ENCODE measurements around the gene ZNF496. TPM values are rescaled to one million over a fixed set of nuclear protein-coding genes. Genes with fewer than 3 reads are reported as not detected.

The ZNF496 gene
- total and polyA plus RNA-seq, 2 of the 13 experiments (the other 11 are each of a cell fraction or from before 2014, with no cell fraction given): 14.8 to 18.6 TPM

GRCh38 chr1:247332215-247332622, 552 bp upstream of the ZNF496 start (continued):
- TF ChIP-seq, protein P1, sequence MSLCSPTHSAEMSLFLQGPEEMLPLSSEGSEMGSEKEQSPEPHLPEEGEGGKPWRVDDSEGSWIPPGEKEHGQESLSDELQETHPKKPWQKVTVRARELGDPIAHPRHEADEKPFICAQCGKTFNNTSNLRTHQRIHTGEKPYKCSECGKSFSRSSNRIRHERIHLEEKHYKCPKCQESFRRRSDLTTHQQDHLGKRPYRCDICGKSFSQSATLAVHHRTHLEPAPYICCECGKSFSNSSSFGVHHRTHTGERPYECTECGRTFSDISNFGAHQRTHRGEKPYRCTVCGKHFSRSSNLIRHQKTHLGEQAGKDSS (CRISPR knock-in tag; IDR thresholded peaks at IDR 0.05; ENCODE audit: borderline replicate concordance, low read depth): no peak
- TF ChIP-seq FOXK2 (IDR thresholded peaks at IDR 0.05) (no peak), CCAR2 (optimal IDR thresholded peaks at IDR 0.05; ENCODE audit: low read depth, low read length) (no peak), ZMYM2 (CRISPR knock-in tag; IDR thresholded peaks at IDR 0.05) (no peak), ZNF83 (CRISPR knock-in tag; IDR thresholded peaks at IDR 0.05; ENCODE audit: borderline replicate concordance) (no peak), SRSF4 (IDR thresholded peaks at IDR 0.05; ENCODE audit: low read depth, low read length, poor library complexity, severe bottlenecking) (no peak), ZSCAN20 (CRISPR knock-in tag; IDR thresholded peaks at IDR 0.05; ENCODE audit: borderline replicate concordance) (no peak; the same call in 1 of the 2 replicates), ZNF446 (CRISPR knock-in tag; IDR thresholded peaks at IDR 0.05) (peak; percentile 88; the same call in 1 of the 2 replicates), ZNF484 (CRISPR knock-in tag; IDR thresholded peaks at IDR 0.05; ENCODE audit: borderline replicate concordance, low read depth) (no peak), ZNF280D (CRISPR knock-in tag; IDR thresholded peaks at IDR 0.05) (no peak), TFDP2 (CRISPR knock-in tag; IDR thresholded peaks at IDR 0.05) (peak; percentile 53; the same call in 1 of the 2 replicates), ZNF724P (CRISPR knock-in tag; IDR thresholded peaks at IDR 0.05; ENCODE audit: borderline replicate concordance) (peak; percentile 79; the same call in 1 of the 2 replicates), SPEN (CRISPR knock-in tag; IDR thresholded peaks at IDR 0.05; ENCODE audit: low read depth) (no peak), ZBTB14 (CRISPR knock-in tag; IDR thresholded peaks at IDR 0.05) (no peak)
- TF ChIP-seq, protein P2, sequence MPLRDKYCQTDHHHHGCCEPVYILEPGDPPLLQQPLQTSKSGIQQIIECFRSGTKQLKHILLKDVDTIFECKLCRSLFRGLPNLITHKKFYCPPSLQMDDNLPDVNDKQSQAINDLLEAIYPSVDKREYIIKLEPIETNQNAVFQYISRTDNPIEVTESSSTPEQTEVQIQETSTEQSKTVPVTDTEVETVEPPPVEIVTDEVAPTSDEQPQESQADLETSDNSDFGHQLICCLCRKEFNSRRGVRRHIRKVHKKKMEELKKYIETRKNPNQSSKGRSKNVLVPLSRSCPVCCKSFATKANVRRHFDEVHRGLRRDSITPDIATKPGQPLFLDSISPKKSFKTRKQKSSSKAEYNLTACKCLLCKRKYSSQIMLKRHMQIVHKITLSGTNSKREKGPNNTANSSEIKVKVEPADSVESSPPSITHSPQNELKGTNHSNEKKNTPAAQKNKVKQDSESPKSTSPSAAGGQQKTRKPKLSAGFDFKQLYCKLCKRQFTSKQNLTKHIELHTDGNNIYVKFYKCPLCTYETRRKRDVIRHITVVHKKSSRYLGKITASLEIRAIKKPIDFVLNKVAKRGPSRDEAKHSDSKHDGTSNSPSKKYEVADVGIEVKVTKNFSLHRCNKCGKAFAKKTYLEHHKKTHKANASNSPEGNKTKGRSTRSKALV (CRISPR knock-in tag; IDR thresholded peaks at IDR 0.05): no peak
- TF ChIP-seq, protein P3, sequence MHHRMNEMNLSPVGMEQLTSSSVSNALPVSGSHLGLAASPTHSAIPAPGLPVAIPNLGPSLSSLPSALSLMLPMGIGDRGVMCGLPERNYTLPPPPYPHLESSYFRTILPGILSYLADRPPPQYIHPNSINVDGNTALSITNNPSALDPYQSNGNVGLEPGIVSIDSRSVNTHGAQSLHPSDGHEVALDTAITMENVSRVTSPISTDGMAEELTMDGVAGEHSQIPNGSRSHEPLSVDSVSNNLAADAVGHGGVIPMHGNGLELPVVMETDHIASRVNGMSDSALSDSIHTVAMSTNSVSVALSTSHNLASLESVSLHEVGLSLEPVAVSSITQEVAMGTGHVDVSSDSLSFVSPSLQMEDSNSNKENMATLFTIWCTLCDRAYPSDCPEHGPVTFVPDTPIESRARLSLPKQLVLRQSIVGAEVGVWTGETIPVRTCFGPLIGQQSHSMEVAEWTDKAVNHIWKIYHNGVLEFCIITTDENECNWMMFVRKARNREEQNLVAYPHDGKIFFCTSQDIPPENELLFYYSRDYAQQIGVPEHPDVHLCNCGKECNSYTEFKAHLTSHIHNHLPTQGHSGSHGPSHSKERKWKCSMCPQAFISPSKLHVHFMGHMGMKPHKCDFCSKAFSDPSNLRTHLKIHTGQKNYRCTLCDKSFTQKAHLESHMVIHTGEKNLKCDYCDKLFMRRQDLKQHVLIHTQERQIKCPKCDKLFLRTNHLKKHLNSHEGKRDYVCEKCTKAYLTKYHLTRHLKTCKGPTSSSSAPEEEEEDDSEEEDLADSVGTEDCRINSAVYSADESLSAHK (CRISPR knock-in tag; IDR thresholded peaks at IDR 0.05; ENCODE audit: borderline replicate concordance): no peak
